ENCODE measurements around the gene GANAB. TPM values are rescaled to one million over a fixed set of nuclear protein-coding genes. Genes with fewer than 3 reads are reported as not detected.
"Not testable (repeated sequence)": the region's sequence is repeated elsewhere in the genome, so short reads cannot be mapped to it uniquely, and the experiment has no call there.

The GANAB gene
- 135 TPM for polyA plus RNA-seq (2013, experiment 1 of 2)
- polyA plus RNA-seq (2013, experiment 2 of 2): 133 TPM

DNA sequence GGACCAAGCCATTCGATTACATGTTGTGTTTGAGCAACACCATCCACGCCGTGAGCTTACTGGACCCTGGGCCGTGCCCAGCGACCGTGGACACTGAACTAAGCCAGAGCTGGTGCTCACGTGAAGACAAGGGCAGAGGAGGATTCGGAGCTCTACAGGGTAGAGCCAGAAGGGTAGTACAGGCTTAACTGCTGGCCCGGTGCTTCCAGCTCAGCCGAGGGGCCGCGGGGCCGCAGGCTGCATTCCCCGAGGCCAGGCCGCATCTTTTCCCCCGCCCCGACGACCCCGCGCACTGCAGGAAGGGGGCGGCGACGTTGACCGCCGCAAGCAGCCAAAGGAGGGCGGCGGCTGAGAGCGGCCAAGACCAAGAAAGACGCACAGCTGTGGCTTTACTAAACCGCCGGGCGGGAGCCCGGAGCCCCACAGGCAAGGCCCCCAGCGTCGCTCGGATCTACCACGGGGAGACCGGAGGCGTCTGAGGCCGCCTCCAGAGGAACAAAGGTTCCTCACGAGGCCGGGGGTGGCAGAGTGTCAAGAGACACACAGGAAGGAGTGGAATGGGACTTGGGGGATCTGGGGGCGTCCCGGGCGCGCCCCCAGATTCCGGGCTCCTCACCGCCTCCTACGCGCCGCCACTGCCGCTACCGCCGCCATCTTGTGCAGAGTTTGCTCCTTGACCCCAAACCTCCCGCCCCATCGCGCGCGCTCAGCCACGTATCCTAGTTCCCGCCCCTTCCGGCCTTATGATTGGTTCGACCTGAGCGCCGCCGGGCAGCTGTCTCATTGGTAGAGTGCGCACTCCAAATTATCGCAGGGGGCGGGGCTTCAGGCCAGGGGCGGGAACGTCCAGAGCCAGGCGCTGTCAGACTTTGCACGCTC lies at the start of gene GANAB:
GANAB (minus strand) TSS at position 668 of the 879 bp plus-strand sequence; CDS start at position 654, 14 bp downstream.
- H3K27ac ChIP-seq (ENCODE audit: low read depth, low read length): peak within 1 kb of the TSS; percentile 90

DNA sequence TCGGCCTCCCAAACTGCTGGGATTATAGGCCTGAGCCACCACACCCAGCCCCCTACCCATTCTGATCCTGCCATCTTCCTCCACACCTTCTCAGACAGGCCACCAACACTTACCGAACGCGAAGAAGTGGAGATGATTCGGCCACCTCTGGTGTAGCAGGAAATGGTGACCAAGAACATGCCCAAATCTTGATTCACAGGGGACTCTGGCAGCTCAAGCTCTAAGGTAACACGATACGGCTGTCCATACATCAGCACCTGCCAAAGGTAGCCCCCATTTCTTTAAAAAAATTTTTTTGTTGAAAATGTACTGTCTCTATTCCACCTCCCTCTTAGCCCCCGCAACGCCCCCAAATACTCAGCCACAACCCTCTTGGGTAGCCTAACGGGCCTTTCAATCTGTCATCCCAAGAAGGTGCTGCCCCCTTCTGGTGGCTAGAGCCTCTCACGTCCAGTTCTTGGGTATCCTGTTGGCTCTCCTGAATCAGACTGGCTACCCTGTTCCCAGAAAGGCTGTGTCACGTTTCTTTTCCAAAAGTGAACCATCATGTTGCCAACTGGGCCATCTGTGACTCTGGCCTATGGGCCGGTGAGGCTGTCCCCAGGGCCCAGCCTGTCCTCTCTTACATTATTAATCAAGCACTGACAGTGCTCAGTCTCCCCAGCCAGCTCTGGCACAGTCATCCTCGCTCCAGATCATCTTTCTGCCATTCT lies 48.2 kb upstream of the GANAB start:
- H4K8ac ChIP-seq (ENCODE audit: low read depth, low read length): no peak overlapping the region
- H3K27ac ChIP-seq (ENCODE audit: low read depth, low read length): no peak overlapping the region
- H4K5ac ChIP-seq (ENCODE audit: low read length): no peak overlapping the region
- no peak overlapping the region for H3K4me3 ChIP-seq (ENCODE audit: low read length)
- H2BK15ac ChIP-seq (replicated peaks; ENCODE audit: low read depth): no peak overlapping the region
- H2BK5ac ChIP-seq (ENCODE audit: low read length): no peak overlapping the region
- H3K4me1 ChIP-seq (ENCODE audit: control insufficient read depth, low read depth, low read length): no peaks in the 10 kb centered on the region
- no peaks in the 10 kb centered on the region for H3K79me2 ChIP-seq (ENCODE audit: control insufficient read depth, insufficient read depth, low read length)
- H3K36me3 ChIP-seq (ENCODE audit: control insufficient read depth, insufficient read depth, low read length): peaks cover 4% of the 10 kb centered on the region
- no peak overlapping the region for H3K4me2 ChIP-seq (ENCODE audit: low read length)
- no peak overlapping the region for H3K4ac ChIP-seq (ENCODE audit: low read depth, low read length)
- H2AK5ac ChIP-seq (ENCODE audit: low read length): no peak overlapping the region
- DNase-seq: peak; percentile 89
- no peaks in the 10 kb centered on the region for H3K79me1 ChIP-seq (ENCODE audit: low read length)
- no peak overlapping the region for H3K18ac ChIP-seq (ENCODE audit: low read length)
- no peak overlapping the region for H3K56ac ChIP-seq (ENCODE audit: low read length)
- H2BK120ac ChIP-seq (ENCODE audit: low read depth, low read length): no peak overlapping the region
- no peak overlapping the region for H3K23ac ChIP-seq (ENCODE audit: low read length)
- no peak overlapping the region for H3K9ac ChIP-seq (ENCODE audit: low read length)
- H3K27me3 ChIP-seq (ENCODE audit: insufficient read depth, low read length, poor library complexity): no peaks in the 10 kb centered on the region
- no CpG with 5 or more reads among the region's 14 CpGs for WGBS (ENCODE audit: extremely low coverage, insufficient coverage, low lambda C conversion rate)

More for the DNA sequence above, at the start of gene GANAB:
- H3K27me3 ChIP-seq (ENCODE audit: insufficient read depth, low read length, poor library complexity): no peaks in the 10 kb centered on the region
- H3K23ac ChIP-seq (ENCODE audit: low read length): peak within 1 kb of the TSS; percentile 48
- H3K79me2 ChIP-seq (ENCODE audit: control insufficient read depth, insufficient read depth, low read length): peaks cover 25% of the 10 kb centered on the region
- H3K4ac ChIP-seq (ENCODE audit: low read depth, low read length): peak within 1 kb of the TSS; percentile 99
- H2BK15ac ChIP-seq (replicated peaks; ENCODE audit: low read depth): no peak within 1 kb of the TSS
- WGBS (ENCODE audit: extremely low coverage, insufficient coverage, low lambda C conversion rate): no CpG with 5 or more reads among the region's 73 CpGs
- H3K56ac ChIP-seq (ENCODE audit: low read length): peak within 1 kb of the TSS; percentile 98
- peak within 1 kb of the TSS; percentile 67 for H2BK5ac ChIP-seq (ENCODE audit: low read length)
- H3K36me3 ChIP-seq (ENCODE audit: control insufficient read depth, insufficient read depth, low read length): peaks cover 10% of the 10 kb centered on the region
- peak within 1 kb of the TSS; percentile 99 for H3K18ac ChIP-seq (ENCODE audit: low read length)
- H4K8ac ChIP-seq (ENCODE audit: low read depth, low read length): peak within 1 kb of the TSS; percentile 94
- peak within 1 kb of the TSS; percentile 87 for H2AK5ac ChIP-seq (ENCODE audit: low read length)
- DNase-seq: peak; percentile 99
- H3K4me1 ChIP-seq (ENCODE audit: control insufficient read depth, low read depth, low read length): no peaks in the 10 kb centered on the region
- peak within 1 kb of the TSS; percentile 0 for H2BK120ac ChIP-seq (ENCODE audit: low read depth, low read length)
- peaks cover 19% of the 10 kb centered on the region for H3K79me1 ChIP-seq (ENCODE audit: low read length)
- H3K9ac ChIP-seq (ENCODE audit: low read length): peak within 1 kb of the TSS; percentile 99
- H4K5ac ChIP-seq (ENCODE audit: low read length): peak within 1 kb of the TSS; percentile 71
- peak within 1 kb of the TSS; percentile 99 for H3K4me2 ChIP-seq (ENCODE audit: low read length)
- H3K4me3 ChIP-seq (ENCODE audit: low read length): peak within 1 kb of the TSS; percentile 96

DNA sequence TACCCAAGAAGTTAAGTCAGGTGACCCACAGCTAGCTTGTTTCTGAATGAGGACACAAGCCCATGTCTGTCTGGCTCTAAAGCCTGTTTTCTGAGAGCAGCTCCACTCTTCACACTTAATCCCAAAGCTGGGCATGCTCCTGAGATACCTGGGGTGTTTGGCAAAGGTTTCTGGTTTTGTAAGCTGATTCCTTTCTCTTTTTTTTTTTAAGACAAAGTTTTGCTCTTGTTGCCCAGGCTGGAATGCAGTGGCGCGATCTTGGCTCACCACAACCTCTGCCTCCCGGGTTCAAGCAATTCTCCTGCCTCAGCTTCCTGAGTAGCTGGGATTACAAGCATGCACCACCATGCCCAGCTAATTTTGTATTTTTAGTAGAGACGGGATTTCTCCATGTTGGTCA lies 47.2 kb upstream of the GANAB start:
- H3K18ac ChIP-seq (ENCODE audit: low read length); H3K4me2 ChIP-seq (ENCODE audit: low read length); H3K23ac ChIP-seq (ENCODE audit: low read length); H3K79me1 ChIP-seq (ENCODE audit: low read length); H4K8ac ChIP-seq (ENCODE audit: low read depth, low read length); H3K4me1 ChIP-seq (ENCODE audit: control insufficient read depth, low read depth, low read length); H2BK5ac ChIP-seq (ENCODE audit: low read length); H2BK15ac ChIP-seq (replicated peaks; ENCODE audit: low read depth); DNase-seq; H3K27ac ChIP-seq (ENCODE audit: low read depth, low read length); H3K79me2 ChIP-seq (ENCODE audit: control insufficient read depth, insufficient read depth, low read length); H2BK120ac ChIP-seq (ENCODE audit: low read depth, low read length); H4K5ac ChIP-seq (ENCODE audit: low read length); H3K4me3 ChIP-seq (ENCODE audit: low read length); H2AK5ac ChIP-seq (ENCODE audit: low read length); H3K27me3 ChIP-seq (ENCODE audit: insufficient read depth, low read length, poor library complexity); H3K36me3 ChIP-seq (ENCODE audit: control insufficient read depth, insufficient read depth, low read length); H3K56ac ChIP-seq (ENCODE audit: low read length); H3K4ac ChIP-seq (ENCODE audit: low read depth, low read length); H3K9ac ChIP-seq (ENCODE audit: low read length): not testable (repeated sequence)
- no CpG with 5 or more reads among the region's 4 CpGs for WGBS (ENCODE audit: extremely low coverage, insufficient coverage, low lambda C conversion rate)

DNA sequence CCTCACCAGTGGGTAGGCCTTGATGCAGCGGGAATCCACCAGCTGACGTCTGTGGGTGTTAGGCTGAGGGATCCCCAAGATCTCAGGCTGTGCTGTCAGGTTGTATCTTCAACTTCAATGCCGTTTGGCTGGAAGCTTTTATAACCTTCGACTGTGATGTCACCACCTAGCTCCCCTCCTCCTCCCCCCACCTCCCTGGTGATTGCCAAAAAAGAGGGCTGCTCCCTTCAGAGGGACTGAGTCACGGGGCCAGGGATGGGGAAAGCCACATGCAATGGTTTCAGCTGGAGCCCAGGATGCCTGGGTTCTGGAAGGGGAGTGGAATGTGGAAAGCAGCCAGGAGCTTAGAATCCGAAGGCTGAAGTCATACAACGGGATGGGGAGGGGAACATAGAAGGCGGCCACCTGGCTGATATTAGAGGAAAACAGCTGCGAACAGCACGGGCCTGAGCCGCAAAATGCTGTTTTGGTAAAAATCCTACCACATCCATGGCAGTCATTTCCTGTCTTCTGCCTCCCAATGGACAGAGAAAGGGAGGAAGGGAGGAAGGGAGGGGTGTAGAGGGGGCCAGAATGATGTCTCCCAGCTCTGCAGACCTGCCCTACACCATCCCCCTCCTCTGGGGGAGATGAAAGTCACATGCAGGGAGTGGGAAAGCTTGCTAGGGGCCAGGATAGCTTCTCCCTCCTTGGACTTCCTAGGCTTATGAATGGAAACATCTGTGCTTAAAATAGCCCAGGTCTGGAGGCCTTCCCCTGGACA lies 43.2 kb upstream of the GANAB start, which contains the start of gene LRRN4CL:
LRRN4CL (minus strand) TSS at position 110 of the 763 bp plus-strand sequence. CDS start 1,022 bp downstream, outside the sequence.
- no peak for DNase-seq
- H3K9ac ChIP-seq (ENCODE audit: low read length): no peak within 1 kb of the TSS
- no peak within 1 kb of the TSS for H2AK5ac ChIP-seq (ENCODE audit: low read length)
- no peak within 1 kb of the TSS for H3K4me3 ChIP-seq (ENCODE audit: low read length)
- no peak within 1 kb of the TSS for H3K18ac ChIP-seq (ENCODE audit: low read length)
- H3K36me3 ChIP-seq (ENCODE audit: control insufficient read depth, insufficient read depth, low read length): peaks cover 4% of the 10 kb centered on the region
- no peak within 1 kb of the TSS for H3K4ac ChIP-seq (ENCODE audit: low read depth, low read length)
- H2BK5ac ChIP-seq (ENCODE audit: low read length): no peak within 1 kb of the TSS
- H4K8ac ChIP-seq (ENCODE audit: low read depth, low read length): no peak within 1 kb of the TSS
- no peaks in the 10 kb centered on the region for H3K4me1 ChIP-seq (ENCODE audit: control insufficient read depth, low read depth, low read length)
- H3K27ac ChIP-seq (ENCODE audit: low read depth, low read length): no peak within 1 kb of the TSS
- H3K23ac ChIP-seq (ENCODE audit: low read length): no peak within 1 kb of the TSS
- no peak within 1 kb of the TSS for H2BK120ac ChIP-seq (ENCODE audit: low read depth, low read length)
- H4K5ac ChIP-seq (ENCODE audit: low read length): no peak within 1 kb of the TSS
- H3K27me3 ChIP-seq (ENCODE audit: insufficient read depth, low read length, poor library complexity): no peaks in the 10 kb centered on the region
- H2BK15ac ChIP-seq (replicated peaks; ENCODE audit: low read depth): no peak within 1 kb of the TSS
- no peaks in the 10 kb centered on the region for H3K79me1 ChIP-seq (ENCODE audit: low read length)
- no peak within 1 kb of the TSS for H3K56ac ChIP-seq (ENCODE audit: low read length)
- no peak within 1 kb of the TSS for H3K4me2 ChIP-seq (ENCODE audit: low read length)
- WGBS (ENCODE audit: extremely low coverage, insufficient coverage, low lambda C conversion rate): no CpG with 5 or more reads among the region's 11 CpGs
- H3K79me2 ChIP-seq (ENCODE audit: control insufficient read depth, insufficient read depth, low read length): no peaks in the 10 kb centered on the region

- Histone ChIP-seq H3K79me1 (ENCODE audit: low read length) (no peaks in the 10 kb centered on the region), H3K4me1 (ENCODE audit: control insufficient read depth, low read depth, low read length) (no peaks in the 10 kb centered on the region), H3K23ac (ENCODE audit: low read length) (no peak overlapping the region), H3K27me3 (ENCODE audit: insufficient read depth, low read length, poor library complexity) (no peaks in the 10 kb centered on the region), H4K8ac (ENCODE audit: low read depth, low read length) (no peak overlapping the region), H3K18ac (ENCODE audit: low read length) (no peak overlapping the region), H4K5ac (ENCODE audit: low read length) (no peak overlapping the region), H2BK15ac (replicated peaks; ENCODE audit: low read depth) (no peak overlapping the region), H3K79me2 (ENCODE audit: control insufficient read depth, insufficient read depth, low read length) (no peaks in the 10 kb centered on the region), H2BK5ac (ENCODE audit: low read length) (no peak overlapping the region), H3K36me3 (ENCODE audit: control insufficient read depth, insufficient read depth, low read length) (peaks cover 3% of the 10 kb centered on the region), H3K4me3 (ENCODE audit: low read length) (no peak overlapping the region), H3K56ac (ENCODE audit: low read length) (no peak overlapping the region), H3K27ac (ENCODE audit: low read depth, low read length) (no peak overlapping the region), H2BK120ac (ENCODE audit: low read depth, low read length) (no peak overlapping the region), H3K4me2 (ENCODE audit: low read length) (no peak overlapping the region), H3K4ac (ENCODE audit: low read depth, low read length) (no peak overlapping the region), H2AK5ac (ENCODE audit: low read length) (no peak overlapping the region), H3K9ac (ENCODE audit: low read length) (no peak overlapping the region)
- DNase-seq: no peak
- no CpG with 5 or more reads among the region's 1 CpG for WGBS (ENCODE audit: extremely low coverage, insufficient coverage, low lambda C conversion rate)
These were observed 42.1 kb upstream of the GANAB start for GRCh38 chr11:62688491-62688890.

Measured in mesendoderm (in vitro differentiated cells).